GM12874 (cell line): ENCODE results near the gene ARPC1A.

ENCODE experiments used
- CTCF ChIP-seq: IDR thresholded peaks from 2 replicates; pipeline ENCODE4 v1.5.1; 2011; ENCODE audit warnings: low read depth, mild to moderate bottlenecking, control low read depth, low read length, moderate library complexity; ENCODE audit not compliant: insufficient read depth

Gene ARPC1A

GRCh38 chr7:99326408-99326782 lies 697 bp downstream of the ARPC1A start:
- TF ChIP-seq CTCF: no peak

DNA sequence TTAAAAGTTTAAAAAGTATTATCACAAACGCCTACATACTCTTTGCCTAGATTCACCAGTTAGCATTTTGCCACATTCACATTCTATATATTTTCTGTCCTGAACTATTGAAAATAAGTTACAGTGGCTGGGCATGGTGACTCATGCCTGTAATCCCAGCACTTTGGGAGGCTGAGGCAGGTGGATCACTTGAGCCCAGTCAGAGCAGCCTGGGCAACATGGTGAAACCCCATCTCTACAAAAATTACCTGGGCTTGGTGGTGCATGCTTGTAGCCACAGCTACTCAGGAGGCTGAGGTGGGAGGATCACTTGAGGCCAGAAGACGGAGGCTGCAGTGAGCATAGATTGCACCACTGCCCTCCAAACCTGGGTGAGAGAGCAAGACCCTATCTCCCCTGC lies 5.3 kb downstream of the ARPC1A start:
- no peak for TF ChIP-seq CTCF

- TF ChIP-seq CTCF: no peak
Observed at GRCh38 chr7:99339595-99339994, 13.9 kb downstream of the ARPC1A start.

DNA sequence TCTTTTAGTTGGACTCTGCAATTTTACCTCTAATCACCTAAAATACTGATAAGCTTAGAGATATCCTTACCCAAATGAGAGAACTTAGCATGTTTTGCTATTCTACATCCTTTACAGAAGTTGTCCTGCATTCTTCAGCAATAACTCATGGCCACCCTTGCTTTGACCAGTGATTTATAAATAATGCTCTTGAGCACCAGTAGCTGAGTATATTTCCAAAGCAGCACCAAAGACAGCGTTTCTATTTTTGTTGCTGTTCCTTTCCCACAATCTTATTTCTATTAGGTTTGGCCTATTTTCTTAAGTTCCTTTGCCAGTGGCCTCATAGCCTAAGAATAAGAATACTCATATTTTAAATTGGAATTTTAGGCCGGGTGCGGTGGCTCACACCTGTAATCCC lies 15.0 kb downstream of the ARPC1A start:
- TF ChIP-seq CTCF: no peak

DNA sequence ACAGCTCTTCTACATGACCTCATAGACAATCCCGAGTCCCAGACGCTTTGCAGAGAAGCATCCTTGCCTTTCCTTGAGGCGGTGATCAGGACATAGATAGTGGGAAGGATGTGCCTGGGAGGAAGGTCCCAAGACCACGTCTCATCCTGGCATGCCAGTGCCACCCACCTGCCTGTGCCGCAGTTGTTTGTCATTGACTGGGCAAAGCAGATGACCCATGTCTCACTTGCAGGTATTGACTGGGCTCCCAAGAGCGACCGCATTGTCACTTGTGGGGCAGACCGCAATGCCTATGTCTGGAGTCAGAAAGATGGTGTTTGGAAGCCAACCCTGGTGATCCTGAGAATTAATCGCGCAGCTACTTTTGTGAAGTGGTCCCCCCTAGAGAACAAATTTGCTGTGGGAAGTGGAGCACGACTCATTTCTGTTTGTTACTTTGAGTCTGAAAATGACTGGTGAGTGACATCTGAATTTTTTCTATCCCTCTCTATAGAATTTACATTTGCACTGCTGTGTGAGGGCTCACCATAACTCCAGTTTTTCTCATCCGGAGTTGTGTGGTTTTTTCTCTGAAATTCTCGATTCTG lies 18.5 kb downstream of the ARPC1A start:
- TF ChIP-seq CTCF: no peak

- no peak for TF ChIP-seq CTCF
Observed at GRCh38 chr7:99352247-99352646, 26.5 kb downstream of the ARPC1A start.

- TF ChIP-seq CTCF: no peak
Observed at GRCh38 chr7:99355098-99355497, 29.4 kb downstream of the ARPC1A start.
